Measurements from ENCODE around the gene HILPDA.

DNA sequence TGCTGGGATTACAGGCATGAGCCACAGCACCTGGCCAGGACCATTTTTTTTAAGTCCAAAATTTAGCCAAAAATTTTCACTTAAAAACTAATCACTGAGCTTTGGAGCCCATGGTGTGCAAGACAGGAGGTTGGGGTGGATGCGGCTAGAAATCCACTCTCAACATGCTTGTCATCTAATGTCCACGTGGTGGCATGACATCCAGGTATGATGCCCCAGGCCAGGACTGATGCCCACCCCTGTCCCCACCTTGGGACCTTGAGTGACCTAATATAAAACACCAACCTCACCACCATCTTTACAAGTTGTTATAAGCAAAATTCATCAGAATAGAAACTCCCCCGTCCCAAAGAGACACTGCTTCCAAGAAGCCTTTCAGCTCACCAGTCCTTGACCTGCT lies 25.5 kb upstream of the HILPDA start:
- no peak for TF ChIP-seq CTCF (IDR thresholded peaks at IDR 0.05; ENCODE audit: insufficient read depth, low read length, poor library complexity, severe bottlenecking)
- TF ChIP-seq EZH2phosphoT487 (conservative IDR thresholded peaks at IDR 0.05; ENCODE audit: low read length), result no peak
